H9 (cell line): ENCODE data around the gene SHISA9. TPM values are rescaled to one million over a fixed set of nuclear protein-coding genes. Genes with fewer than 3 reads are reported as not detected.

Experiments
- DNase-seq: peaks from one replicate; pipeline ENCODE4 v3.0.0-alpha.2; 2017
- H2AFZ ChIP-seq: one replicate; pipeline ENCODE4 v1.6.1; 2013; ENCODE audit warnings: mild to moderate bottlenecking, low read length, control low read depth, moderate library complexity
- H2AK5ac ChIP-seq: 2 replicates; pipeline ENCODE4 v1.6.1; 2013; ENCODE audit warnings: low read length, control low read depth, mixed read lengths; ENCODE audit not compliant: insufficient read length
- H2BK120ac ChIP-seq: one replicate; pipeline ENCODE4 v1.6.1; 2013; ENCODE audit warnings: low read depth, mild to moderate bottlenecking, low read length, control low read depth, inconsistent platforms; ENCODE audit not compliant: poor library complexity, severe bottlenecking
- H2BK12ac ChIP-seq: 2 replicates; pipeline ENCODE4 v1.6.1; 2013; ENCODE audit warnings: low read length, control low read depth, mixed read lengths, low read depth; ENCODE audit not compliant: insufficient read length
- H2BK15ac ChIP-seq: 2 replicates; pipeline ENCODE4 v1.6.1; 2013; ENCODE audit warnings: low read depth, low read length, control low read depth
- H2BK20ac ChIP-seq: one replicate; pipeline ENCODE4 v1.6.1; 2013; ENCODE audit warnings: low read depth, mild to moderate bottlenecking, low read length, control low read depth, inconsistent platforms; ENCODE audit not compliant: poor library complexity, severe bottlenecking
- H2BK5ac ChIP-seq: 2 replicates; pipeline ENCODE4 v1.6.1; 2013; ENCODE audit warnings: low read length, control low read depth, mixed read lengths; ENCODE audit not compliant: insufficient read length
- H3K14ac ChIP-seq: 2 replicates; pipeline ENCODE4 v1.6.1; 2013; ENCODE audit warnings: low read length, control low read depth; ENCODE audit not compliant: insufficient read depth
- H3K18ac ChIP-seq: 2 replicates; pipeline ENCODE4 v1.6.1; 2013; ENCODE audit warnings: low read depth, mild to moderate bottlenecking, mixed read lengths, low read length, control low read depth; ENCODE audit not compliant: insufficient read length
- H3K23ac ChIP-seq: 2 replicates; pipeline ENCODE4 v1.6.1; 2013; ENCODE audit warnings: low read length, control low read depth, mixed read lengths, low read depth; ENCODE audit not compliant: insufficient read length
- H3K23me2 ChIP-seq: 2 replicates; pipeline ENCODE4 v1.6.1; 2013; ENCODE audit warnings: low read depth, mild to moderate bottlenecking, mixed read lengths, low read length, control low read depth; ENCODE audit not compliant: insufficient read length, poor library complexity, severe bottlenecking
- H3K27ac ChIP-seq: 2 replicates; pipeline ENCODE4 v1.5.1; 2013; ENCODE audit warnings: low read length, control low read depth, mixed read lengths, low read depth; ENCODE audit not compliant: insufficient read length
- H3K27me3 ChIP-seq: 2 replicates; pipeline ENCODE4 v1.6.1; 2013; ENCODE audit warnings: low read length, control low read depth, inconsistent platforms; ENCODE audit not compliant: insufficient read depth
- H3K4ac ChIP-seq: 2 replicates; pipeline ENCODE4 v1.6.1; 2013; ENCODE audit warnings: low read depth, mild to moderate bottlenecking, control low read depth, inconsistent platforms, low read length, moderate library complexity
- H3K4me1 ChIP-seq: 2 replicates; pipeline ENCODE4 v1.6.1; 2013; ENCODE audit warnings: low read length, control low read depth, inconsistent platforms; ENCODE audit not compliant: insufficient read depth
- H3K4me2 ChIP-seq: 2 replicates; pipeline ENCODE4 v1.6.1; 2013; ENCODE audit warnings: low read length, control low read depth, mixed read lengths; ENCODE audit not compliant: insufficient read length, insufficient read depth
- H3K56ac ChIP-seq: 2 replicates; pipeline ENCODE4 v1.6.1; 2013; ENCODE audit warnings: low read depth, mild to moderate bottlenecking, mixed read lengths, low read length, control low read depth; ENCODE audit not compliant: insufficient read length
- H3K79me1 ChIP-seq: 2 replicates; pipeline ENCODE4 v1.6.1; 2013; ENCODE audit warnings: low read depth, mild to moderate bottlenecking, moderate library complexity, low read length, control low read depth, inconsistent platforms; ENCODE audit not compliant: insufficient read depth, poor library complexity, severe bottlenecking
- H3K79me2 ChIP-seq: 2 replicates; pipeline ENCODE4 v1.6.1; 2013; ENCODE audit warnings: low read length, control low read depth, inconsistent platforms; ENCODE audit not compliant: insufficient read depth
- H3K9ac ChIP-seq: 2 replicates; pipeline ENCODE4 v1.6.1; 2013; ENCODE audit warnings: low read length, control low read depth, mixed read lengths; ENCODE audit not compliant: insufficient read length; ENCODE audit errors: extremely low read depth
- H3K9me3 ChIP-seq: one replicate; pipeline ENCODE4 v1.6.1; 2013; ENCODE audit warnings: low read depth, low read length, inconsistent platforms; ENCODE audit not compliant: control insufficient read depth
- H3T11ph ChIP-seq: one replicate; pipeline ENCODE4 v1.6.1; 2013; ENCODE audit warnings: mild to moderate bottlenecking, low read length, control low read depth, inconsistent platforms
- H4K20me1 ChIP-seq: one replicate; pipeline ENCODE4 v1.6.1; 2013; ENCODE audit not compliant: control insufficient read depth, insufficient read length, insufficient read depth
- H4K5ac ChIP-seq: 2 replicates; pipeline ENCODE4 v1.6.1; 2013; ENCODE audit warnings: low read depth, mild to moderate bottlenecking, mixed read lengths, low read length, control low read depth; ENCODE audit not compliant: insufficient read length
- H4K8ac ChIP-seq: replicated peaks from 2 replicates; pipeline ENCODE4 v1.6.1; 2013; ENCODE audit warnings: low read length, control low read depth, mixed read lengths, low read depth; ENCODE audit not compliant: insufficient read length
- H4K91ac ChIP-seq: 2 replicates; pipeline ENCODE4 v1.6.1; 2013; ENCODE audit warnings: low read depth, mild to moderate bottlenecking, moderate library complexity, mixed read lengths, low read length, control low read depth; ENCODE audit not compliant: insufficient read length
- H3K27ac Mint-ChIP-seq, 3 experiments: 2 replicates in 2 of 3; 3 replicates in 1 of 3; pipeline ENCODE4 v1.8.0; 2020 to 2021; ENCODE audit warnings: mixed read lengths in 3 of 3, mild to moderate bottlenecking in 1 of 3, moderate library complexity in 1 of 3
- H3K27me3 Mint-ChIP-seq: 2 replicates; pipeline ENCODE4 v1.8.0; 2021; ENCODE audit warnings: low read depth, mild to moderate bottlenecking, moderate library complexity, mixed read lengths
- H3K36me3 Mint-ChIP-seq, 3 experiments: 2 replicates in 2 of 3; 3 replicates in 1 of 3; pipeline ENCODE4 v1.8.0; 2020 to 2021; ENCODE audit warnings: low read depth in 3 of 3, mixed read lengths in 3 of 3; ENCODE audit not compliant: insufficient read depth in 1 of 3
- H3K4me1 Mint-ChIP-seq, 2 experiments: 2 replicates each; pipeline ENCODE4 v1.8.0; 2020; ENCODE audit warnings: mixed read lengths in 2 of 2
- H3K4me3 Mint-ChIP-seq, 2 experiments: 2 replicates in 1 of 2; 3 replicates in 1 of 2; pipeline ENCODE4 v1.8.0; 2020 to 2021; ENCODE audit warnings: mild to moderate bottlenecking in 2 of 2, mixed read lengths in 2 of 2, moderate library complexity in 1 of 2
- H3K9me3 Mint-ChIP-seq, 2 experiments: 2 replicates in 1 of 2; 3 replicates in 1 of 2; pipeline ENCODE4 v1.8.0; 2020; ENCODE audit warnings: mild to moderate bottlenecking in 2 of 2, mixed read lengths in 2 of 2, moderate library complexity in 1 of 2
- CTCF ChIP-seq: fragments of 200-600 bp; sonication (generic); conservative IDR thresholded peaks from 3 replicates; pipeline ENCODE4 v1.8.0; 2021; ENCODE audit warnings: antibody characterized with exemption, mild to moderate bottlenecking
- WGBS: extraction: QIAGEN DNeasy Blood & Tissue Kit; methylation state at CpG from one replicate; pipeline ENCODE4 v1.1.7; 2013; ENCODE audit warnings: missing lambda C conversion rate, low lambda C conversion rate, mixed read lengths; ENCODE audit not compliant: insufficient read length; ENCODE audit errors: extremely low coverage; 5-methylcytosine and 5-hydroxymethylcytosine counted together
- total RNA-seq: library from RNA; stranded (reverse); gene quantifications from 2 replicates; pipeline ENCODE4 v1.2.1, GENCODE V29; 2021

SHISA9 gene
- total RNA-seq, 1 experiment from 2014 or later = 7.0 TPM

GRCh38 chr16:12942861-12943260, 41.5 kb downstream of the SHISA9 start:
- WGBS = no CpG with 5 or more reads among the region's 5 CpGs

More at GRCh38 chr16:12942861-12943260, 41.5 kb downstream of the SHISA9 start:
- Mint-ChIP-seq H3K27ac (no peak overlapping the region; a peak in 1 of 7 replicates), H3K36me3 (peaks cover 6 to 23% (median 12%) of the 10 kb centered on the region in 3 experiments; a peak in 5 of 7 replicates), H3K27me3 (no peaks in the 10 kb centered on the region), H3K4me3 (no peak overlapping the region), H3K9me3 (peaks cover 0 to 5% of the 10 kb centered on the region in 2 experiments; a peak in 2 of 5 replicates), H3K4me1 (peaks cover 19 to 28% of the 10 kb centered on the region in 2 experiments)
- no peak overlapping the region for H2BK20ac ChIP-seq
- no peaks in the 10 kb centered on the region for H3K9me3 ChIP-seq
- peaks cover 2% of the 10 kb centered on the region for H3K79me2 ChIP-seq
- no peak overlapping the region for H2BK12ac ChIP-seq
- H3K14ac ChIP-seq = no peak overlapping the region
- no peak for TF ChIP-seq CTCF
- no peak overlapping the region for H3K9ac ChIP-seq
- no peak overlapping the region for H4K91ac ChIP-seq
- no peak overlapping the region for H2AK5ac ChIP-seq
- no peaks in the 10 kb centered on the region for H3K23me2 ChIP-seq
- H3K56ac ChIP-seq = no peak overlapping the region
- no peaks in the 10 kb centered on the region for H4K20me1 ChIP-seq
- no peaks in the 10 kb centered on the region for H3K79me1 ChIP-seq
- peaks cover 4% of the 10 kb centered on the region; the same call in 1 of the 2 replicates for H3K4me1 ChIP-seq
- H4K8ac ChIP-seq = no peak overlapping the region
- H3K27me3 ChIP-seq = no peaks in the 10 kb centered on the region
- no peak overlapping the region for H3K4ac ChIP-seq
- no peak overlapping the region for H3T11ph ChIP-seq
- no peak overlapping the region for H2BK120ac ChIP-seq
- DNase-seq = no peak
- no peak overlapping the region for H3K23ac ChIP-seq
- H3K4me2 ChIP-seq = no peak overlapping the region
- no peak overlapping the region for H2AFZ ChIP-seq
- no peak overlapping the region for H2BK5ac ChIP-seq
- no peak overlapping the region for H3K18ac ChIP-seq
- no peak overlapping the region for H3K27ac ChIP-seq
- no peak overlapping the region for H4K5ac ChIP-seq
- H2BK15ac ChIP-seq = no peak overlapping the region
